Bronchial epithelial cell (primary cell): ENCODE measurements around the gene KLK10. TPM values are rescaled to one million over a fixed set of nuclear protein-coding genes. Genes with fewer than 3 reads are reported as not detected.

ENCODE experiments used
- DNase-seq: peaks from one replicate; pipeline ENCODE4 v3.0.0-alpha.2; 2010; ENCODE audit warnings: low read depth
- FAIRE-seq: peaks from 2 replicates; lab custom pipeline; 2011; peaks lifted over from hg19 to GRCh38; lab: Jason Lieb, UNC
- H3K27me3 ChIP-seq: 2 replicates; pipeline ENCODE4 v1.5.1; 2011; ENCODE audit warnings: low read length; ENCODE audit not compliant: control insufficient read depth, insufficient read depth
- H3K36me3 ChIP-seq: 2 replicates; pipeline ENCODE4 v1.5.1; 2011; ENCODE audit warnings: low read length; ENCODE audit not compliant: control insufficient read depth, insufficient read depth
- H3K4me3 ChIP-seq: 2 replicates; pipeline ENCODE4 v1.5.1; 2011; ENCODE audit warnings: mild to moderate bottlenecking, low read depth, low read length, control low read depth
- total RNA-seq: library from RNA; depleted of rRNA; stranded (reverse); fragments of >200 nt; gene quantifications from 2 replicates; pipeline ENCODE4 v1.2.1, GENCODE V29; 2014
- TF ChIP-seq, protein P1 (sequence below): IDR thresholded peaks from 2 replicates; pipeline ENCODE4 v1.5.1; 2011; ENCODE audit warnings: mild to moderate bottlenecking, moderate library complexity, low read length, control low read depth, inconsistent platforms; ENCODE audit not compliant: insufficient read depth, severe bottlenecking

Gene KLK10
- total RNA-seq, 1 donor from 2014 or later: 6.6 TPM

DNA sequence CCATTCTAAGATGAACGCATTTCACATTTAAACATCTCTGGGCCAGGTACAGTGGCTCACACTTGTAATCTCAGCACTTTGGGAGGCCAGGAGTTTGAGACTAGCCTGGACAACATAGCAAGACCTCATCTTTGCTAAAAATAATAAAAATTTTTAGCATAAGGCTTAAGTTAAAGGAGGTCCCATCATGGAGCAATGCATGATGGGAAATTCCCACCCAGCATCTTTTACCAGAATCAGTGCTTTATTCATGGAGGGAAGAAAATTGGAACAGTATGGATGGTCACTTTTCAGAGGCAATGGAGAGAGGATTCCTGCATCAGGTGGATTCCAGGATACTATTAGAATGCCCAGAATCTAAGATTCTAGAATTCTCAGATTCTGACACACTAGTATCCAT is 14.3 kb downstream of the KLK10 start:
- TF ChIP-seq, protein P1, sequence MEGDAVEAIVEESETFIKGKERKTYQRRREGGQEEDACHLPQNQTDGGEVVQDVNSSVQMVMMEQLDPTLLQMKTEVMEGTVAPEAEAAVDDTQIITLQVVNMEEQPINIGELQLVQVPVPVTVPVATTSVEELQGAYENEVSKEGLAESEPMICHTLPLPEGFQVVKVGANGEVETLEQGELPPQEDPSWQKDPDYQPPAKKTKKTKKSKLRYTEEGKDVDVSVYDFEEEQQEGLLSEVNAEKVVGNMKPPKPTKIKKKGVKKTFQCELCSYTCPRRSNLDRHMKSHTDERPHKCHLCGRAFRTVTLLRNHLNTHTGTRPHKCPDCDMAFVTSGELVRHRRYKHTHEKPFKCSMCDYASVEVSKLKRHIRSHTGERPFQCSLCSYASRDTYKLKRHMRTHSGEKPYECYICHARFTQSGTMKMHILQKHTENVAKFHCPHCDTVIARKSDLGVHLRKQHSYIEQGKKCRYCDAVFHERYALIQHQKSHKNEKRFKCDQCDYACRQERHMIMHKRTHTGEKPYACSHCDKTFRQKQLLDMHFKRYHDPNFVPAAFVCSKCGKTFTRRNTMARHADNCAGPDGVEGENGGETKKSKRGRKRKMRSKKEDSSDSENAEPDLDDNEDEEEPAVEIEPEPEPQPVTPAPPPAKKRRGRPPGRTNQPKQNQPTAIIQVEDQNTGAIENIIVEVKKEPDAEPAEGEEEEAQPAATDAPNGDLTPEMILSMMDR: no peak
- DNase-seq (no peak), FAIRE-seq (no peak)
- H3K27me3 ChIP-seq: no peaks in the 10 kb centered on the region
- H3K4me3 ChIP-seq: no peak overlapping the region
- H3K36me3 ChIP-seq: no peaks in the 10 kb centered on the region

DNA sequence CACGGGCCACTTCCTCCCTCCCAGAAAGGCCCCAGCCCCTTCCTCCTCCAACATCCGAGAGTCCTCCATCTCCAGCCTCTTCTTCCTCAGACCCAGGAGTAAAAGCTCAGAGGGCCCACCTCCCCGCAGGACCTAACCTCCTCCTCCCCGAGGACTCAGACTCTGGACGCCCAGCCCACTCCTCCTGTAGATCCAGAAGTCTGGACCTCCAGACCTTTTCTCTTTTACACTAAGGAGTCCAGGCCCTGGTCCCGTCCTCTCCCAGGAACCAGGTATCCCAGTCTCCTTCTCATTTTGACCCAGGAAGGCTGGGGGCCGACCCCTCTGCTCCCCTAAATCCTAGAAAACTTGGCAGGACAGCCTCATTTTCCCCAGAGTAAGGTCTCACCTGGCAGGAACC is 16.2 kb downstream of the KLK10 start:
- DNase-seq (no peak), FAIRE-seq (no peak)
- TF ChIP-seq, protein P1: no peak

DNA sequence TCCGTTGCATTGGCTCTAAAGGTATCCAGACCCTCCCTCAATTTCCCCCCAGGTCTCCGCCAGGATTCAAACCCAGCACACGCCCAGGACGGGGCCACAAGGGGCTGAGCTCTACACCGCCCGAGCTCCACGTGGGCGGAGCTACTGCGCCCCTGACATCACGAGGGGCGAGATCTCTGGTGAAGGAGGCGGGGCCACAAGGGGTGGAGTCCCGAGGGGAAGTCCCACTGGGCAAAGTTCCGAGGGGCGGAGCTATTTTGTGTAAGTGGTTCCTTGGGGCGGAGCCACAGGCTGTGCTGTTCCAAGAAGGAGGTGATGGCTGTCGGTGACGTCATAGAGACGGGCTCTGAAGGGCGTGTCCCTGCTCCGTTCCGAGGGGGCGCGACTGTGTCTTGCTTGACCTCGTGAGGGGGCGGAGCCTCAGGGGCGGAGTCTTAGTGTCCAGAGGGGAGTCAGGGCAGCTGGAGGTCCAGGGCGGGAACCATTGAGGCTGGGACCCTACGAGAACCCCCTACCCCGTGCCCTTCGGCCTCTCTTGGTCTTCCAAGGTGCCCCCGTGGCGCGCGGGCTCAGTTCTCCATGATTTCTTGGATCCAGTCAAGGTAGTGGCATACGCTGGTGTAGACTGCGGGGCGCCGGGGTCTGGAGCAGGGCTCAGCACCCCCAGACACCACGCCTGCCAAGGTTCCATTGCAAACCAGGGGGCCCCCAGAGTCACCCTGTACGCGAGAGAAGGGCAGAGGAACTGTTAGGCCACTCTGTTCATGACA is 16.8 kb downstream of the KLK10 start:
- no peaks in the 10 kb centered on the region for H3K36me3 ChIP-seq
- H3K4me3 ChIP-seq: no peak overlapping the region
- FAIRE-seq: no peak
- peak; percentile 35 for DNase-seq
- TF ChIP-seq, protein P1: no peak
- no peaks in the 10 kb centered on the region for H3K27me3 ChIP-seq

More for the DNA sequence above, 16.2 kb downstream of the KLK10 start:
- Histone ChIP-seq H3K27me3 (no peaks in the 10 kb centered on the region), H3K36me3 (no peaks in the 10 kb centered on the region), H3K4me3 (no peak overlapping the region)

DNA sequence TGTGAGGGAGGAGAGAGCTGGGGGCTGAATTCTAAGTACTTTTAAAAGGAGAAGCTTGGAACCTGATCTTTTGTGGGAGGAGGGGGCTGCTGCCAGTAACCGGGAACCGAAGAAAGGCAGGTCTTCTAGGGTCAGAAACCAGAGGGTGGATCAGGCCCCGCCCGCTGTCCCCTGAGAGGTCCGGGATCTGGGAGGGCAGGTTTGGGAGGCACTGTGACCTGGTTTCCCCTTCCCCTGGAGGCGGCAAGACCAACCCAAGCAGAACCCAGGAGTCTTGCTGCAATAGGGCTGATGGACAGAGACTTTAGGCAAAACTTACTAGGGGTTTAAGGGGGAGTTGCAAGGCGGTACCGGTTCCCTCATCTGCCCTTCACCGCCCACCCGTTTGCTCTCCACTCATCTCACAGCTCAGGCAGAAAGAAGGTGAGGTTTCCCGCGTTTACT is 17.4 kb downstream of the KLK10 start:
- TF ChIP-seq, protein P1: no peak
- no peak overlapping the region for H3K4me3 ChIP-seq

DNA sequence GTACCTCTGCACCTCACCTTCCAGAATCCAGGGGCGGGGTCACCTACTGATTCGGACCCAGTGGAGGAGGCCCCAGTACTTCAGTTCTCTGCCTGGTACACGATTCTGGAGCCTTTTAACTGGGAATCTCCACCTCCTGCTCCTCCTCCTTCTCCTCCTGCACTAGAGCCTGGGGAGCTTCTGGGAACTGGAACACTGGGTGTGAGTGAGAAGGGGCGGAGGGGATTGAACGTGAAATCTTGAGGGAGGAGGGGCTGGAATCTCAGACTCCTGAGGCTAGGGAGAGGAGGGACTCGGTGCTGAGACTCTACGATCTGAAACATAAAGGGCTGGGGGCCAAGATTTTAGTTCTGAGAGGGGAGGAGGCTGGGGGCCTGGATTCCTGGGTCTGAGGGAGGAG is 18.0 kb downstream of the KLK10 start, which contains the start of gene KLK8:
TSS of gene KLK8 (minus strand) at position 90 of the 400 bp plus-strand sequence. CDS start 437 bp downstream, outside the sequence.
- H3K36me3 ChIP-seq: no peaks in the 10 kb centered on the region
- no peak for FAIRE-seq
- TF ChIP-seq, protein P1: no peak
- DNase-seq: no peak
- no peak within 1 kb of the TSS for H3K4me3 ChIP-seq
- no peaks in the 10 kb centered on the region for H3K27me3 ChIP-seq

More for the DNA sequence above, 17.4 kb downstream of the KLK10 start:
- Histone ChIP-seq H3K27me3 (no peaks in the 10 kb centered on the region), H3K36me3 (no peaks in the 10 kb centered on the region)
- DNase-seq (no peak), FAIRE-seq (no peak)
